Brain microvascular endothelial cell (primary cell): Measurements from ENCODE around the gene UCHL3.

Source experiments
- DNase-seq: peaks from one replicate; pipeline ENCODE4 v3.0.0-alpha.2; 2020
- H3K27ac ChIP-seq: fragments of 250-450 bp; sonication (Bioruptor Pico); 2 replicates; pipeline ENCODE4 v1.5.1; 2020; ENCODE audit warnings: mild to moderate bottlenecking, moderate library complexity
- H3K27me3 ChIP-seq: fragments of 250-450 bp; sonication (Bioruptor Pico); replicated peaks from 2 replicates; pipeline ENCODE4 v1.5.1; 2020; ENCODE audit warnings: mild to moderate bottlenecking
- H3K36me3 ChIP-seq: fragments of 250-450 bp; sonication (Bioruptor Pico); replicated peaks from 2 replicates; pipeline ENCODE4 v1.5.1; 2020; ENCODE audit warnings: mild to moderate bottlenecking
- H3K4me3 ChIP-seq: 2 replicates; pipeline ENCODE4 v1.5.1; 2011; ENCODE audit warnings: low read depth, mild to moderate bottlenecking, control low read depth, low read length, moderate library complexity
- in situ Hi-C: cut with HindIII; loops from 2 replicates; pipeline ENCODE4 v1.10.0; 2017; ENCODE audit warnings: low sequenced_read_pairs, low pct_ligation_motif_present
- TF ChIP-seq, protein P1 (sequence below): IDR thresholded peaks from 2 replicates; pipeline ENCODE4 v1.5.1; 2011; ENCODE audit warnings: low read depth, mild to moderate bottlenecking, moderate library complexity, low read length, control low read depth, inconsistent platforms; ENCODE audit errors: missing control alignments

The UCHL3 gene

DNA sequence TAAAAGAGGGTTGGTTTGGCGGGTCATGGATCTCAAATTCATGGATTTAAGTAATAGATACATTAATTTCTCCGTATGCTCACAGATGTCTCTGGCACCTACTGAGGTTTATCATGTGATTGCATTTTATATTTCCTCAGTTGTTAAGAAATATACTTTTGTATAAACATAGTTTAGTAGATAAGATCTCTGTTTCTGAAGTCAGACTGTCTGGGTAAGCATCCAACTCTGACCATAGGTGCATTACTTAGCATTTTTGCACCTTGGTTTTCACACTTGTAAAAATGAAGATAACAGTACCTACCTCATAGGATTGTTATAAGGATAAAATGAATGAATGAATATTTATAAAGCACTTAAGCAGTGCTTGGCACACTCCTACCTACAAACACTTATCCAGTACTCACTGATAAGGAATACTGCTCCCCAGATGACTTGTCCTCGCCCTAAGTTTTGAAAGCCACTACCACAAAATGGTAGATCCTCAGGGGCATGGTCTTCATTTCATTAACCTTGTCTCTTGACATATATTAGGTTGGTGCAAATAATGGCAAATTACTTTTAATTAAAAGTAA is 38.5 kb upstream of the UCHL3 start:
- Histone ChIP-seq H3K36me3 (no peaks in the 10 kb centered on the region), H3K27me3 (no peaks in the 10 kb centered on the region), H3K27ac (no peak overlapping the region), H3K4me3 (no peak overlapping the region)
- TF ChIP-seq, protein P1, sequence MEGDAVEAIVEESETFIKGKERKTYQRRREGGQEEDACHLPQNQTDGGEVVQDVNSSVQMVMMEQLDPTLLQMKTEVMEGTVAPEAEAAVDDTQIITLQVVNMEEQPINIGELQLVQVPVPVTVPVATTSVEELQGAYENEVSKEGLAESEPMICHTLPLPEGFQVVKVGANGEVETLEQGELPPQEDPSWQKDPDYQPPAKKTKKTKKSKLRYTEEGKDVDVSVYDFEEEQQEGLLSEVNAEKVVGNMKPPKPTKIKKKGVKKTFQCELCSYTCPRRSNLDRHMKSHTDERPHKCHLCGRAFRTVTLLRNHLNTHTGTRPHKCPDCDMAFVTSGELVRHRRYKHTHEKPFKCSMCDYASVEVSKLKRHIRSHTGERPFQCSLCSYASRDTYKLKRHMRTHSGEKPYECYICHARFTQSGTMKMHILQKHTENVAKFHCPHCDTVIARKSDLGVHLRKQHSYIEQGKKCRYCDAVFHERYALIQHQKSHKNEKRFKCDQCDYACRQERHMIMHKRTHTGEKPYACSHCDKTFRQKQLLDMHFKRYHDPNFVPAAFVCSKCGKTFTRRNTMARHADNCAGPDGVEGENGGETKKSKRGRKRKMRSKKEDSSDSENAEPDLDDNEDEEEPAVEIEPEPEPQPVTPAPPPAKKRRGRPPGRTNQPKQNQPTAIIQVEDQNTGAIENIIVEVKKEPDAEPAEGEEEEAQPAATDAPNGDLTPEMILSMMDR: no peak
- no peak for DNase-seq
- in situ Hi-C loops: no loop called here

DNA sequence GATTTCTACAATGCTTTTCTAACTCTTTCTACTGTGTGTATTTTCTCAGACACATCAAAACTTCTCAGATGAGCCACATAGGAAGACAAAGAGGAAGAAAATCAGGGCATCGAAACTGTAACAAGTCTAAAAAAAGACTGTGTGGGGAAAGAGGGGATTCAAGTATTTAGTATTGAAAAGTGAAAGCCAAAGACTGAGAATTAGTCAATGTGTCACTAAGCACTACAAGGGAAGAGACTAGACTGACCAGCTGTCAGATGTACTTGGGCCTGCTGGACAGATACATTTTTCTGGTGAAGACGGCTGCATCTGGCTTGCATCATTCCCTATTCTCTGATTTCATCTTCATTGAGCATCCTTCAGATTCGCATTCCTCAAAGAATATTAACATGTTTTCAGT is 37.3 kb upstream of the UCHL3 start:
- no peaks in the 10 kb centered on the region for H3K27me3 ChIP-seq
- no peaks in the 10 kb centered on the region for H3K36me3 ChIP-seq
- DNase-seq: no peak
- H3K27ac ChIP-seq: no peak overlapping the region
- TF ChIP-seq, protein P1: no peak
- H3K4me3 ChIP-seq: no peak overlapping the region
- in situ Hi-C loops: no loop called here

DNA sequence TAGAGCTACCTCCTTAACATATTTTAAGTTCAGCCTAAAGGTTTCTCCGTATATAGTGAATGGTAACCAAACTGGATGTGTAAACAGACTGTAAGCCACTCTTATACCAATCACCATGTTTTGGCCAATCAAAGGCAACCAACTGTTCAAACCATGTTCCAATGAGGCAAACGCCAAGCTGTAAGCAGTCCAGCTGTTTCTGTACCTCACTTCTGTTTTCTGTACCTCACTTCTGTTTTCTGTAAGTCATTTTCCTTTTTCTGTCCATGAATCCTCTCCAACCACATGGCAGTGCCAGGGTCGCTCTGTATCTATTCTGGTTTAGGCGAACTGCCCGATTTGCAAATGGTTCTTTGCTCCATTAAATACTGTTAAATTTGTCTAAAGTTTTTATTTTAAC is 36.3 kb upstream of the UCHL3 start:
- Histone ChIP-seq H3K4me3 (no peak overlapping the region), H3K36me3 (no peaks in the 10 kb centered on the region), H3K27me3 (no peaks in the 10 kb centered on the region), H3K27ac (no peak overlapping the region)
- DNase-seq: no peak
- TF ChIP-seq, protein P1: no peak
- in situ Hi-C loops: no loop called here

GRCh38 chr13:75514080-75514995 is 35.3 kb upstream of the UCHL3 start:
- in situ Hi-C loops: no loop called here
- H3K4me3 ChIP-seq: no peak overlapping the region
- H3K27ac ChIP-seq: no peak overlapping the region
- no peaks in the 10 kb centered on the region for H3K27me3 ChIP-seq
- TF ChIP-seq, protein P1: no peak
- DNase-seq: peak; percentile 35
- no peaks in the 10 kb centered on the region for H3K36me3 ChIP-seq

- H3K4me3 ChIP-seq: no peak overlapping the region
- in situ Hi-C loops: no loop called here
Measured at GRCh38 chr13:75518439-75519088, 31.0 kb upstream of the UCHL3 start.

More at GRCh38 chr13:75518439-75519088, 31.0 kb upstream of the UCHL3 start:
- TF ChIP-seq, protein P1: no peak
- Histone ChIP-seq H3K27ac (no peak overlapping the region), H3K27me3 (no peaks in the 10 kb centered on the region), H3K36me3 (no peaks in the 10 kb centered on the region)
- no peak for DNase-seq
